Peyer's patch (tissue), 4 donors: ENCODE results near the gene OR14A16. TPM values are rescaled to one million over a fixed set of nuclear protein-coding genes. Genes with fewer than 3 reads are reported as not detected.

Experiments used
- DNase-seq, 3 donors: peaks; one replicate each; pipeline ENCODE4 v3.0.0-alpha.2; 2017 to 2019
- H3K27ac ChIP-seq, 4 donors: fragments of 200-600 bp; sonication (generic); one replicate each; pipeline ENCODE4 v1.5.1; 2016 to 2019
- H3K27me3 ChIP-seq, 2 donors: fragments of 200-600 bp; sonication (generic); one replicate each; pipeline ENCODE4 v1.5.1; 2019
- H3K36me3 ChIP-seq, 3 donors: fragments of 200-600 bp; sonication (generic); one replicate each; pipeline ENCODE4 v1.5.1; 2016 to 2019
- H3K4me1 ChIP-seq, 4 donors: fragments of 200-600 bp; sonication (generic); one replicate each; pipeline ENCODE4 v1.5.1; 2016 to 2019
- H3K4me3 ChIP-seq, 4 donors: fragments of 200-600 bp; sonication (generic); 1 replicate in 3 of 4; 2 replicates in 1 of 4; pipeline ENCODE4 v1.5.1; 2016 to 2019; ENCODE audit warnings: mild to moderate bottlenecking in 1 of 4
- H3K9me3 ChIP-seq, 4 donors: fragments of 200-600 bp; sonication (generic); one replicate each; pipeline ENCODE4 v1.5.1; 2016 to 2019; ENCODE audit warnings: mild to moderate bottlenecking in 1 of 4
- POLR2A ChIP-seq, 2 donors: fragments of 450-650 bp; IDR thresholded peaks; one replicate each; pipeline ENCODE4 v1.5.1; 2017; ENCODE audit warnings: antibody characterized with exemption in 2 of 2, mild to moderate bottlenecking in 2 of 2, moderate library complexity in 2 of 2
- total RNA-seq, 4 donors: library from RNA; depleted of rRNA; stranded (reverse); fragments of >200 nt; gene quantifications; one replicate each; pipeline ENCODE4 v1.1.0, GENCODE V29; 2016
- TF ChIP-seq, protein P1 (sequence below), 6 experiments: fragments of 450-650 bp in 4 of 6; fragments of 200-600 bp in 2 of 6; sonication (generic) in 1 of 6; IDR thresholded peaks; one replicate each; pipeline ENCODE4 v1.5.1; 2017 to 2019; ENCODE audit warnings: antibody characterized with exemption in 6 of 6, mild to moderate bottlenecking in 3 of 6, moderate library complexity in 1 of 6

OR14A16 gene
- total RNA-seq, 4 donors from 2014 or later: not detected

DNA sequence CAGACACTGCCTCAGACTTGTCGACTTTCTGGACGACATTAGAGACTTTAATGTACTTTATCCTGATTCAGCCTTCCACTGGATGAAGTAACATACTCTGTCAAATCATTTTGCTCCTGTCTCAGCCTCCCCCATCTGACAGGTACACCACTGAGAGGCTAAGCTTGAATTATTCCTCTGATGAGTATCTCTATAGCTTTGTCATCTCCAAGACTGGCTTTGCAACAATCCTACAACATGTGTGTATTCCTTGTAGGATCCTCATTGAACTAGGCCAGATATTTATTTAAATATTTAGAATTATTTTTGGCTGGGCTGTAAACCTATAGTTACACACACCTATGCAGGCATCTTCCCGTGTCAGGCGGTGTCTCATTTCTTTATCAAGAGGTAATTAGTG, 32.0 kb upstream of the OR14A16 start:
- no peak for TF ChIP-seq POLR2A (IDR thresholded peaks at IDR 0.05)
- TF ChIP-seq, protein P1, sequence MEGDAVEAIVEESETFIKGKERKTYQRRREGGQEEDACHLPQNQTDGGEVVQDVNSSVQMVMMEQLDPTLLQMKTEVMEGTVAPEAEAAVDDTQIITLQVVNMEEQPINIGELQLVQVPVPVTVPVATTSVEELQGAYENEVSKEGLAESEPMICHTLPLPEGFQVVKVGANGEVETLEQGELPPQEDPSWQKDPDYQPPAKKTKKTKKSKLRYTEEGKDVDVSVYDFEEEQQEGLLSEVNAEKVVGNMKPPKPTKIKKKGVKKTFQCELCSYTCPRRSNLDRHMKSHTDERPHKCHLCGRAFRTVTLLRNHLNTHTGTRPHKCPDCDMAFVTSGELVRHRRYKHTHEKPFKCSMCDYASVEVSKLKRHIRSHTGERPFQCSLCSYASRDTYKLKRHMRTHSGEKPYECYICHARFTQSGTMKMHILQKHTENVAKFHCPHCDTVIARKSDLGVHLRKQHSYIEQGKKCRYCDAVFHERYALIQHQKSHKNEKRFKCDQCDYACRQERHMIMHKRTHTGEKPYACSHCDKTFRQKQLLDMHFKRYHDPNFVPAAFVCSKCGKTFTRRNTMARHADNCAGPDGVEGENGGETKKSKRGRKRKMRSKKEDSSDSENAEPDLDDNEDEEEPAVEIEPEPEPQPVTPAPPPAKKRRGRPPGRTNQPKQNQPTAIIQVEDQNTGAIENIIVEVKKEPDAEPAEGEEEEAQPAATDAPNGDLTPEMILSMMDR (IDR thresholded peaks at IDR 0.05): no peak
- H3K4me3 ChIP-seq: no peak overlapping the region
- no peaks in the 10 kb centered on the region for H3K36me3 ChIP-seq
- DNase-seq: no peak
- H3K9me3 ChIP-seq: no peaks in the 10 kb centered on the region
- H3K27me3 ChIP-seq: no peaks in the 10 kb centered on the region
- H3K4me1 ChIP-seq: no peaks in the 10 kb centered on the region
- H3K27ac ChIP-seq: no peak overlapping the region

DNA sequence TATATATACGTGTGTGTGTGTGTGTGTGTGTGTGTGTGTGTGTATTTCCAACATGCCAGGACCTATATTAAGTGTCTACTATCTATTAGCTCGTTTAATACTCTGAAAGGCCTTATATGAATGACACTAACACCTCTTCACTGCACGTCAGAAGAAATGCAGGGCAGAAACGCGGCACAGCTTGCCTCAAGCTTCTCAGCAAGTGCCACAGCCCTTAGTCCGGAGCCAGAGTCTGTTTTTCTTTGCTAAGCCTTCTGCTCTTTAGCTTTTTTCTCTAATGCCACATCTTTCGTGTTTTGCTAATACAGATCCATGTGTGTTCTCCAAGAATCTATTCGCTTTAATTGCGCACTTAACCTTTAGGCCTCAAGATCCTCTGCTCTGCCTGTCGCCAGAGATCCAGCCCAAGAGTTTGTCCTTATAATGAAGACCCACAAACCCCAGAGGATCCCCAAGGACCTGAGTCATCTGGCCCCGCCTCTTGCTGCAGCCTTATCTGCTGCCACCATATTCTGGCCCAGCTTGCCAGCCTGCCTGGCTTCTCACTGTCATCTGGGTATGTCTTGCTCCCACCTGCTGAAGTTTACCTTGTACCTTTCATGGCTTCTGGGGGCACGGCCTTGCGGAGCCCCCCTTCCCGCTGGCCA, 31.1 kb upstream of the OR14A16 start:
- no peak for DNase-seq
- H3K4me1 ChIP-seq: no peaks in the 10 kb centered on the region
- no peak overlapping the region for H3K4me3 ChIP-seq
- no peak for TF ChIP-seq POLR2A (IDR thresholded peaks at IDR 0.05)
- TF ChIP-seq, protein P1 (IDR thresholded peaks at IDR 0.05): no peak
- H3K27me3 ChIP-seq: no peaks in the 10 kb centered on the region
- no peak overlapping the region for H3K27ac ChIP-seq
- H3K9me3 ChIP-seq: no peaks in the 10 kb centered on the region
- H3K36me3 ChIP-seq: no peaks in the 10 kb centered on the region

DNA sequence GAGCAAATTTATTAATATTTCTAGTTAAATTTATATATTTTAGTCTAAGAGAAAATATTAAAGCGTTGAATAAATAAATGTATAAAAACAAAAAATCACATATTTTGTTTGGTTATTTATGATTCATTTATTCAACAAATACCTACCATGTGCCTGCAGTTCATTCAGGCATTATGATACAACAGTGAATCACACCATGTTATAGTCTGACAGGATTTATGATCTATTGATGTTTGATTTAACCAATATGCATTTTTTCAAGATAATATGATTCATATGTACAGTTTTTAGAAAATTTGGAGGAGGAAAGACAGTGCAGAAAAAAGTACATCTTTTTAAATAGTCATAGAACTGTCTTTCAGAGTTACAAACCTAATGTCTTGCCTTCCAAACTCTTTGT, 25.7 kb upstream of the OR14A16 start:
- TF ChIP-seq POLR2A (IDR thresholded peaks at IDR 0.05): no peak
- TF ChIP-seq, protein P1 (IDR thresholded peaks at IDR 0.05): no peak
- Histone ChIP-seq H3K4me3 (no peak overlapping the region), H3K36me3 (no peaks in the 10 kb centered on the region), H3K4me1 (no peaks in the 10 kb centered on the region), H3K27ac (no peak overlapping the region), H3K27me3 (no peaks in the 10 kb centered on the region), H3K9me3 (no peaks in the 10 kb centered on the region)
- DNase-seq: no peak

DNA sequence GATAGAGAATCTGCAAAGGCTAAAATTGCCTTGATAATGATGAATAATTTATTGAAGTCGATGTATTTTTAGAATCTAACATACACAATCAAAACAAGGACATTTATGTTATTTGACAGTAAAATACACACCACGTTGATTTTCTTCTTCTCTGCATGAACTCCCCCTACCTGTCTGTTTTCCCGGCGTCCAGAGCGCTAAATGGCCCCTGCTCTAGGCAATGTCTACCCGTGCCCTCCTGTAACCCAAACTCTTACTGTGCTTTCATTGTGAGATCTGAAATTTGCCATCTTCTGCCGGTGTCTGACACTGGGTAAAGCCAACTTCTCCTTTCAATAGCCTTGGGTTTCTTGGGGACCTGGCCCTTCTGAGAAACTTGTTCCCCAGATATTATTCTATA, 24.4 kb upstream of the OR14A16 start:
- no peak overlapping the region for H3K4me3 ChIP-seq
- TF ChIP-seq, protein P1 (IDR thresholded peaks at IDR 0.05): no peak
- no peak for TF ChIP-seq POLR2A (IDR thresholded peaks at IDR 0.05)
- H3K9me3 ChIP-seq: no peaks in the 10 kb centered on the region
- H3K27ac ChIP-seq: no peak overlapping the region
- no peaks in the 10 kb centered on the region for H3K27me3 ChIP-seq
- no peaks in the 10 kb centered on the region for H3K36me3 ChIP-seq
- no peak for DNase-seq
- H3K4me1 ChIP-seq: no peaks in the 10 kb centered on the region

DNA sequence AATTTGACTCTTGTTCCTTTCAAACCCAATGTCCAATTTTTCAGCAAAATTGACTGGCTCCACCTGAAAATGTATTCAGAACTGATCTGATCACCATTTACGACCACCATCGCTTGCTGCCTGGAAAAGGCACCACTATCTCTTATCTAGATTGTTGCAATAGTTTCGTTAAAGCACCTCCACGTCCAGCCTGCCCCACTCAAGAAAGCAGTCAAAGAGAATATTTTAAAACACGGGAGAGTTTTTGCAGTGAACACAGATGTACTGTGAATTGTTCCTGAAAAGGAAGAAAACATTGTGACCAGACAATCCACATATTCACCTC, 21.7 kb upstream of the OR14A16 start:
- DNase-seq: no peak
- Histone ChIP-seq H3K27me3 (no peaks in the 10 kb centered on the region), H3K4me1 (no peaks in the 10 kb centered on the region), H3K4me3 (no peak overlapping the region), H3K36me3 (no peaks in the 10 kb centered on the region), H3K27ac (no peak overlapping the region), H3K9me3 (no peaks in the 10 kb centered on the region)
- TF ChIP-seq POLR2A (IDR thresholded peaks at IDR 0.05): no peak
- TF ChIP-seq, protein P1 (IDR thresholded peaks at IDR 0.05): no peak
